HepG2 (cell line): ENCODE data around the gene PALM2AKAP2. TPM values are rescaled to one million over a fixed set of nuclear protein-coding genes. Genes with fewer than 3 reads are reported as not detected.

Source experiments
- ATAC-seq: fragments of 200-7000 bp; cut with Tn5 transposase; 3 replicates; pipeline ENCODE4 v1.9.1; 2020; ENCODE audit warnings: mild to moderate bottlenecking, moderate library complexity
- BruUV-seq: library from RNA; stranded (reverse); fragments of 400-500 nt; replicated peaks from 2 replicates; lab custom pipeline; 2021; lab: Mats Ljungman, UMichigan
- CTCF ChIA-PET: fragments of 300-600 bp; formaldehyde crosslinking; extraction: SDS; loops from one replicate; lab custom pipeline; 2021; ENCODE audit warnings: low total read pairs, inconsistent platforms, low intra/inter-chr PET ratio; lab: Yijun Ruan, JAX
- POLR2A ChIA-PET: fragments of 350-600 bp; sonication (Branson Sonifier 250); formaldehyde crosslinking; loops from one replicate; lab custom pipeline; 2020; ENCODE audit warnings: antibody characterized with exemption, inconsistent platforms; lab: Yijun Ruan, JAX
- DNase-seq: peaks from one replicate; pipeline ENCODE4 v3.0.0-alpha.2; 2015; ENCODE audit warnings: low spot score
- FAIRE-seq: peaks from 3 replicates; lab custom pipeline; 2011; peaks lifted over from hg19 to GRCh38; lab: Jason Lieb, UNC
- H2AFZ ChIP-seq: one replicate; pipeline ENCODE4 v1.6.1; 2011; ENCODE audit warnings: low read length, inconsistent platforms
- H3K27ac ChIP-seq: fragments of 300-600 bp; 3 replicates; pipeline ENCODE4 v1.8.0; 2011; ENCODE audit warnings: mixed run types, mild to moderate bottlenecking, mixed read lengths, low read length, inconsistent platforms; ENCODE audit not compliant: insufficient read depth; ENCODE audit errors: extremely low read length
- H3K27me3 ChIP-seq, 2 experiments: fragments of 200-600 bp in 1 of 2; 2 replicates in 1 of 2; 3 replicates in 1 of 2; pipeline versions ENCODE4 v1.6.0 to v1.8.0; 2011; ENCODE audit warnings: low read length in 2 of 2, mild to moderate bottlenecking in 2 of 2, moderate library complexity in 2 of 2, inconsistent platforms in 1 of 2; ENCODE audit not compliant: insufficient read depth in 2 of 2, control insufficient read depth in 1 of 2
- H3K36me3 ChIP-seq, 2 experiments: fragments of 200-600 bp in 1 of 2; replicated peaks in 1 of 2; 2 replicates in 1 of 2; 3 replicates in 1 of 2; pipeline versions ENCODE4 v1.5.1 to v1.8.0; 2011; ENCODE audit warnings: low read length in 2 of 2, inconsistent platforms in 1 of 2; ENCODE audit not compliant: insufficient read depth in 2 of 2, control insufficient read depth in 1 of 2
- H3K4me1 ChIP-seq: 2 replicates; pipeline ENCODE4 v1.5.1; 2012; ENCODE audit warnings: low read length, inconsistent platforms; ENCODE audit not compliant: insufficient read depth
- H3K4me2 ChIP-seq: 2 replicates; pipeline ENCODE4 v1.6.0; 2011; ENCODE audit warnings: low read depth, low read length, inconsistent platforms
- H3K4me3 ChIP-seq, 3 experiments: fragments of 200-600 bp in 1 of 3; sonication (generic), shearing (Covaris generic) in 1 of 3; replicated peaks in 1 of 3; 2 replicates each; pipeline ENCODE4 v1.5.1; 2011 to 2016; ENCODE audit warnings: low read length in 3 of 3, inconsistent platforms in 2 of 3, low read depth in 2 of 3, mild to moderate bottlenecking in 2 of 3, control low read depth in 1 of 3, mixed read lengths in 1 of 3; ENCODE audit not compliant: insufficient read depth in 1 of 3
- H3K79me2 ChIP-seq: one replicate; pipeline ENCODE4 v1.6.1; 2011; ENCODE audit warnings: low read length, inconsistent platforms; ENCODE audit not compliant: insufficient read depth
- H3K9ac ChIP-seq: 2 replicates; pipeline ENCODE4 v1.6.0; 2011; ENCODE audit warnings: mild to moderate bottlenecking, low read depth, low read length, inconsistent platforms; ENCODE audit not compliant: insufficient read depth
- H3K9me3 ChIP-seq: 2 replicates; pipeline ENCODE4 v1.5.1; 2012; ENCODE audit warnings: mild to moderate bottlenecking, low read length
- H4K20me1 ChIP-seq: 2 replicates; pipeline ENCODE4 v1.6.0; 2011; ENCODE audit warnings: inconsistent platforms, mild to moderate bottlenecking, low read length, moderate library complexity; ENCODE audit not compliant: insufficient read depth
- AKNA ChIP-seq: sonication (generic); formaldehyde crosslinking; IDR thresholded peaks from 2 replicates; pipeline ENCODE4 v1.4.0; 2020; ENCODE audit warnings: missing genetic modification reagents, borderline replicate concordance
- EEA1 ChIP-seq: sonication (generic); formaldehyde crosslinking; IDR thresholded peaks from 2 replicates; pipeline ENCODE4 v1.5.1; 2020; ENCODE audit warnings: mild to moderate bottlenecking, missing genetic modification reagents, borderline replicate concordance
- REST ChIP-seq, 2 experiments: IDR thresholded peaks; 2 replicates each; pipeline ENCODE4 v1.6.1; 2011 to 2012; ENCODE audit warnings: low read length in 2 of 2, borderline replicate concordance in 1 of 2, low read depth in 1 of 2, mild to moderate bottlenecking in 1 of 2, moderate library complexity in 1 of 2
- TARDBP ChIP-seq: sonication (generic); formaldehyde crosslinking; IDR thresholded peaks from 2 replicates; pipeline ENCODE4 v1.8.0; 2022; ENCODE audit warnings: mild to moderate bottlenecking, missing genetic modification reagents
- ZFP36 ChIP-seq: fragments of 150-350 bp; IDR thresholded peaks from 2 replicates; pipeline ENCODE4 v1.6.1; 2018; ENCODE audit warnings: borderline replicate concordance, low read length, low read depth; ENCODE audit not compliant: partially characterized antibody
- ZNF275 ChIP-seq: sonication (generic); formaldehyde crosslinking; IDR thresholded peaks from 2 replicates; pipeline ENCODE4 v1.8.0; 2022; ENCODE audit warnings: missing genetic modification reagents, mild to moderate bottlenecking, inconsistent platforms, borderline replicate concordance
- ZNF567 ChIP-seq: sonication (generic); formaldehyde crosslinking; IDR thresholded peaks from 2 replicates; pipeline ENCODE4 v1.8.1; 2023; ENCODE audit warnings: mild to moderate bottlenecking, missing genetic modification reagents, borderline replicate concordance
- ZNF609 ChIP-seq: sonication (generic); formaldehyde crosslinking; IDR thresholded peaks from 2 replicates; pipeline ENCODE4 v1.4.0; 2020; ENCODE audit warnings: mild to moderate bottlenecking, missing genetic modification reagents, borderline replicate concordance
- WGBS: methylation state at CpG from one replicate; pipeline ENCODE4 v1.1.6; 2017; ENCODE audit warnings: low lambda C conversion rate; 5-methylcytosine and 5-hydroxymethylcytosine counted together
- in situ Hi-C: cut with HindIII; loops from 2 replicates; pipeline ENCODE4 v1.10.0; 2017; ENCODE audit warnings: low pct_unique_long_range_greater_than_20kb; ENCODE audit not compliant: extremely low pct_ligation_motif_present
- intact Hi-C: fragments of 100-400 bp; cut with micrococcal nuclease; formaldehyde crosslinking; loops from one replicate; pipeline ENCODE4 v1.10.0; 2022; ENCODE audit not compliant: unreplicated experiment
- polyA plus RNA-seq, 8 experiments: library from polyadenylated mRNA; depleted of rRNA in 3 of 8; stranded (reverse) in 7 of 8; unstranded in 1 of 8; fragments of >200 nt; fragmentation: Illumina TruSeq in 4 of 8; extraction: Trizol in 4 of 8; gene quantifications; 2 replicates each; pipeline versions ENCODE4 v1.2.1 to v1.2.3, GENCODE V29; 2011 to 2016; ENCODE audit warnings: low read depth in 4 of 8, missing spikeins in 1 of 8, mixed read lengths in 1 of 8; ENCODE audit not compliant: insufficient read depth in 1 of 8
- total RNA-seq, 5 experiments: library from RNA; depleted of rRNA; stranded (reverse); fragments of >200 nt; fragmentation: Illumina TruSeq; extraction: Trizol; gene quantifications; 2 replicates each; pipeline ENCODE4 v1.2.3, GENCODE V29; 2016; ENCODE audit warnings: low read depth in 1 of 5

Gene PALM2AKAP2
- total and polyA plus RNA-seq, 2 of the 13 experiments (the other 11 are each of a cell fraction or from before 2014, with no cell fraction given), result 0.25 to 1.8 TPM

- Histone ChIP-seq H3K9ac (no peak overlapping the region), H3K79me2 (no peaks in the 10 kb centered on the region), H3K4me3 (no peak overlapping the region), H3K36me3 (no peaks in the 10 kb centered on the region), H3K4me1 (no peaks in the 10 kb centered on the region), H3K27me3 (no peaks in the 10 kb centered on the region), H3K9me3 (no peaks in the 10 kb centered on the region), H2AFZ (no peak overlapping the region), H3K27ac (no peak overlapping the region), H3K4me2 (no peak overlapping the region), H4K20me1 (no peaks in the 10 kb centered on the region)
- DNase-seq (no peak), ATAC-seq (no peak), FAIRE-seq (no peak)
- CTCF ChIA-PET, result no interaction called here
- in situ Hi-C loops (no loop called here), intact Hi-C loops (no loop called here)
- BruUV-seq, result no TSS peak
- WGBS, result 72% methylated on average over 3 of the region's 3 CpGs
- POLR2A ChIA-PET, result no interaction called here
- TF ChIP-seq EEA1 (CRISPR knock-in tag), result no peak
- TF ChIP-seq ZFP36, result no peak
- TF ChIP-seq ZNF609 (CRISPR knock-in tag), result no peak
- no peak for TF ChIP-seq ZNF567 (CRISPR knock-in tag)
- TF ChIP-seq ZNF275, result no peak
- TF ChIP-seq TARDBP, result no peak
- TF ChIP-seq REST (IDR thresholded peaks at IDR 0.05; ENCODE audit: borderline replicate concordance in 1 of 2, low read depth in 1 of 2, low read length in 2 of 2), result no peak
- no peak for TF ChIP-seq AKNA (CRISPR knock-in tag)
These were observed 48.3 kb downstream of the PALM2AKAP2 start for GRCh38 chr9:109828254-109828653.
